ENCODE data around the gene KIF5C.

- TF ChIP-seq EZH2 (IDR thresholded peaks at IDR 0.05), result no peak
- no peak for TF ChIP-seq POLR2AphosphoS5 (IDR thresholded peaks at IDR 0.05; ENCODE audit: borderline replicate concordance, low read depth, low read length)
- TF ChIP-seq FOXP2 (optimal IDR thresholded peaks at IDR 0.05; ENCODE audit: control extremely low read depth, extremely low read length, insufficient read depth), result no peak
Measured at GRCh38 chr2:149021761-149022160, 146.7 kb downstream of the KIF5C start.

Measured in SK-N-MC (cell line).